Mucosa of gallbladder (tissue), 1 donor: ENCODE results near the gene LRRC8C. TPM values are rescaled to one million over a fixed set of nuclear protein-coding genes. Genes with fewer than 3 reads are reported as not detected.

Source experiments
- DNase-seq: peaks from one replicate; pipeline ENCODE4 v3.0.0-alpha.2; 2020; ENCODE audit warnings: low spot score
- total RNA-seq: library from RNA; stranded (reverse); gene quantifications from one replicate; pipeline ENCODE4 v1.2.1, GENCODE V29; 2021
- donor health status: DM: no; HTN: no; CAD: no.

The LRRC8C gene
- total RNA-seq, 1 donor from 2014 or later = 6.0 TPM

- DNase-seq = no peak
These were observed 130.7 kb downstream of the LRRC8C start for GRCh38 chr1:89763649-89763986.

DNA sequence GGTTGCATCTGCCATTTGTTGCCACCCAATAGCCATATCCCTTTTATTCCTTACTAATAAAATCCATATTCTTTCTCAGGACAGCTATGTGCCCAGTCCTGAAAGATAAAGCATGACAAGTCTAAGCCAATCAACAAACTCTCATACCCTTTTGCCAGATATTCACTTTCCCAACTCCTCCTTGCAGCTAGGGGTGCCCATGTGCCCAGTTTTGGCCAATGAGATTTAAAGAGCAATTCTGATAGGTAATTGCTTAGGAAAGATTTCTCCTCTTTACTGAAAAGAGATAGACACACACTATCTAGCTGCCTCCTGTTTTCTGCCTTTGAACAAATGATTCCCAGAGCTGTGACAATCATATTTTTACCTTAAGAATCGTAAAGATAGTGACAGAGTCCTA is 132.9 kb downstream of the LRRC8C start:
- no peak for DNase-seq

- no peak for DNase-seq
These were observed 134.7 kb downstream of the LRRC8C start for GRCh38 chr1:89767618-89768017.

Other genes starting within 250 kb of the LRRC8C start
- 21.0 TPM for gene LRRC8B, start 108.3 kb upstream of the LRRC8C start, total RNA-seq
- 26.5 TPM for gene LRRC8D, start 187.9 kb downstream of the LRRC8C start, total RNA-seq